Chondrocyte (in vitro differentiated cells): ENCODE data around the gene TMCO6. TPM values are rescaled to one million over a fixed set of nuclear protein-coding genes. Genes with fewer than 3 reads are reported as not detected.
"Not testable (repeated sequence)": the region's sequence is repeated elsewhere in the genome, so short reads cannot be mapped to it uniquely, and the experiment has no call there.

Source experiments
- DNase-seq: peaks from one replicate; pipeline ENCODE4 v3.0.0; 2021; ENCODE audit warnings: mixed read lengths, low spot score
- H3K27ac Mint-ChIP-seq: one replicate; pipeline ENCODE4 v1.8.0; 2021; ENCODE audit warnings: mild to moderate bottlenecking, moderate library complexity, mixed read lengths; ENCODE audit not compliant: unreplicated experiment
- H3K27me3 Mint-ChIP-seq: 2 replicates; pipeline ENCODE4 v1.8.0; 2021; ENCODE audit warnings: low read depth, mixed read lengths
- H3K36me3 Mint-ChIP-seq: 2 replicates; pipeline ENCODE4 v1.8.0; 2021; ENCODE audit warnings: low read depth, mixed read lengths
- H3K4me1 Mint-ChIP-seq: 2 replicates; pipeline ENCODE4 v1.8.0; 2021; ENCODE audit warnings: low read depth, mild to moderate bottlenecking, mixed read lengths
- H3K4me3 Mint-ChIP-seq: one replicate; pipeline ENCODE4 v1.8.0; 2021; ENCODE audit warnings: mild to moderate bottlenecking, moderate library complexity, mixed read lengths; ENCODE audit not compliant: unreplicated experiment
- H3K9me3 Mint-ChIP-seq: 2 replicates; pipeline ENCODE4 v1.8.0; 2021; ENCODE audit warnings: low read depth, mixed read lengths
- total RNA-seq: library from RNA; stranded (reverse); gene quantifications from 3 replicates; pipeline ENCODE4 v1.2.1, GENCODE V29; 2021
- TF ChIP-seq, protein P1 (sequence below): fragments of 200-600 bp; sonication (generic); IDR thresholded peaks from 2 replicates; pipeline ENCODE4 v1.5.0; 2021; ENCODE audit warnings: antibody characterized with exemption, mild to moderate bottlenecking, moderate library complexity

TMCO6 gene
- total RNA-seq, 1 donor from 2014 or later = 6.6 TPM

DNA sequence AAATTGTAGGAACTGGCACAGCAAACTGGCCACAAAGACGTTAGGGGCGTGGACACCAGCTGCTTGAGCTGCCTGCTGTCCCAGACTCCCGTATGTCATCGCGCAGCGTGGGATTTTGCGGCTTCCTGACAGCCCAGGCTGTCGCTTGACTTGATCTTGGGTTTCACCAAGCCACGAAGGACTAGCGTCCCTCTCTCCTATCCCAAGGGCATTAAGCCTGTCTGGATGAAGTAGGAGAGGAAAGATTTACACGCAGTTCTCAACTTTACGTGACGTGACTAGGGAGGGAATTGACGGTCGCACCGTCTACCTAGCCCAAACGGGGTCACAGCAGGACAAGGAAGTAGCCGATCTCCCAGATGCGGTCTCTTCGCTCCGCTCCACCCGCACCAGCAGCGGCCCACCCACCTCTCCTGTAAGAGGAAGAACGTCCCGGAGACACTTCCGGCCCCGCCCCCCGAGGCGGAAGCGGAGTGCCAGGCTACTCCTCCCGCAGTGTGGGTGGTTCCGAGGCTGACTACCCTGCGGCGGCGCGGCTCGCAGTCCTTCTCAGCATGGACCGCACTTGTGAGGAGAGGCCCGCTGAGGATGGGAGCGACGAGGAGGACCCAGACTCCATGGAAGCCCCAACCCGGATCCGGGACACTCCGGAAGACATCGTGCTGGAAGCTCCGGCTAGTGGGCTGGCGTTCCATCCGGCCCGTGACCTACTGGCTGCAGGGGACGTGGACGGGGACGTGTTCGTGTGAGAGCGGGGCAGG lies 25.3 kb downstream of the TMCO6 start, which contains the start of gene WDR55:
WDR55 (plus strand) TSS at position 546 of the 761 bp plus-strand sequence; CDS start at position 555, 9 bp downstream.
- Mint-ChIP-seq H3K9me3 (no peaks in the 10 kb centered on the region), H3K27ac (peak within 1 kb of the TSS; percentile 99), H3K36me3 (peaks cover 34% of the 10 kb centered on the region), H3K4me3 (peak within 1 kb of the TSS; percentile 97), H3K4me1 (peaks cover 38% of the 10 kb centered on the region), H3K27me3 (no peaks in the 10 kb centered on the region)
- TF ChIP-seq, protein P1, sequence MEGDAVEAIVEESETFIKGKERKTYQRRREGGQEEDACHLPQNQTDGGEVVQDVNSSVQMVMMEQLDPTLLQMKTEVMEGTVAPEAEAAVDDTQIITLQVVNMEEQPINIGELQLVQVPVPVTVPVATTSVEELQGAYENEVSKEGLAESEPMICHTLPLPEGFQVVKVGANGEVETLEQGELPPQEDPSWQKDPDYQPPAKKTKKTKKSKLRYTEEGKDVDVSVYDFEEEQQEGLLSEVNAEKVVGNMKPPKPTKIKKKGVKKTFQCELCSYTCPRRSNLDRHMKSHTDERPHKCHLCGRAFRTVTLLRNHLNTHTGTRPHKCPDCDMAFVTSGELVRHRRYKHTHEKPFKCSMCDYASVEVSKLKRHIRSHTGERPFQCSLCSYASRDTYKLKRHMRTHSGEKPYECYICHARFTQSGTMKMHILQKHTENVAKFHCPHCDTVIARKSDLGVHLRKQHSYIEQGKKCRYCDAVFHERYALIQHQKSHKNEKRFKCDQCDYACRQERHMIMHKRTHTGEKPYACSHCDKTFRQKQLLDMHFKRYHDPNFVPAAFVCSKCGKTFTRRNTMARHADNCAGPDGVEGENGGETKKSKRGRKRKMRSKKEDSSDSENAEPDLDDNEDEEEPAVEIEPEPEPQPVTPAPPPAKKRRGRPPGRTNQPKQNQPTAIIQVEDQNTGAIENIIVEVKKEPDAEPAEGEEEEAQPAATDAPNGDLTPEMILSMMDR = peak; percentile 5
- DNase-seq = peak; percentile 98

DNA sequence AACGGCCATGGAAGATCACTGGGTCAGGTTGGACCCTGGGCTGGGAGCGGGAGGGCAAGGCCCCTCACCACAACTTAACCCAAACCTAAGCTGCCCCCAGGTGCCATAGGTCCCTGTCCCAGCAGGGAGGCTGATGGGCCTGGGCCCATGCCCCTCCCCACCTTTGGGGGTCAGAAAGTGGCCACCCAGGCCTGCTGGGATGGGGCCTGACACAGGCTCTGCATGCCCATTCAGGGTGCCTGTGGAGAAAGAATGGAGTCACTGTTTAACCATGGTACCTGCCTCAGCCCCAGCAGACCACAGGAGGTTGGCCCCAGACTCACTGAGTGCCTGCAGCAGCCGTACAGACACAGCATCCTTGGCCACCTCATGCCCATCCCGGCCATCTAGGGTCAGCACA lies 31.8 kb downstream of the TMCO6 start:
- H3K36me3 Mint-ChIP-seq = peaks cover 22% of the 10 kb centered on the region
- not testable (repeated sequence) for H3K27me3 Mint-ChIP-seq, H3K27ac Mint-ChIP-seq

DNA sequence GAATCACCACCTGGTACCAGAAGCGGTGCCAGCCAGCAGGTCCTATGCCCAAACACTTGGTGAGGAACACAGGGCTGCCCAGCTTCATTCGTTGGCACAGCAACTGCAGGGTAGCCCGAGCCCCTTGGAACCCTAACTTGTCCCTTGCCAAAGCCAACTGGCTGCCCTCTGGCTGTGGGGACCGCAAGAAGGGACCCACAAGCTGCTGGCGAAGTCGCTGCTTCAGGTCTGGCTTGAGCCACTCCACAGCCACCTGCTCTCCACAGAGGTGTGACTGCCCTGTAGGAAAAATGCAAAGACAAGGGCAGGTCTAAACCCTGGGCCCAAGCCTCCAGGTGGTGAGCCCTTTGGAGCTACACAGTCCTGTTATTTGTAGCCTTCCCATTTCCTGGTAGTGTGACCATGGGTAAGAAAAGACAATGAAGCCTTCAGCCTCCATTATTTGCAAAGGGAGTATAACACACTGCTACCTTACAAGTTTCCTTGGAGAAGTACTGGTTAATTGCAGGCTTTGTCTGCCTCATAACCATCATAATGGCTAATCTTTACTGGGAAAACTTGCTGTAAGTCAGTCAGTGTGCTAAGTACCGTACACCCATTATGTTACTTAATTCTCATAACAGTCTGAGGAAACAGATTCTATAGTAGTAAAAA lies 32.3 kb downstream of the TMCO6 start:
- Mint-ChIP-seq H3K27me3 (no peaks in the 10 kb centered on the region), H3K4me3 (no peak overlapping the region), H3K27ac (no peak overlapping the region), H3K36me3 (peaks cover 24% of the 10 kb centered on the region), H3K9me3 (no peaks in the 10 kb centered on the region), H3K4me1 (peaks cover 13% of the 10 kb centered on the region)
- TF ChIP-seq, protein P1 = no peak
- no peak for DNase-seq

More for the DNA sequence above, 31.8 kb downstream of the TMCO6 start:
- not testable (repeated sequence) for H3K9me3 Mint-ChIP-seq, DNase-seq, H3K4me3 Mint-ChIP-seq
- peaks cover 19% of the 10 kb centered on the region for H3K4me1 Mint-ChIP-seq

DNA sequence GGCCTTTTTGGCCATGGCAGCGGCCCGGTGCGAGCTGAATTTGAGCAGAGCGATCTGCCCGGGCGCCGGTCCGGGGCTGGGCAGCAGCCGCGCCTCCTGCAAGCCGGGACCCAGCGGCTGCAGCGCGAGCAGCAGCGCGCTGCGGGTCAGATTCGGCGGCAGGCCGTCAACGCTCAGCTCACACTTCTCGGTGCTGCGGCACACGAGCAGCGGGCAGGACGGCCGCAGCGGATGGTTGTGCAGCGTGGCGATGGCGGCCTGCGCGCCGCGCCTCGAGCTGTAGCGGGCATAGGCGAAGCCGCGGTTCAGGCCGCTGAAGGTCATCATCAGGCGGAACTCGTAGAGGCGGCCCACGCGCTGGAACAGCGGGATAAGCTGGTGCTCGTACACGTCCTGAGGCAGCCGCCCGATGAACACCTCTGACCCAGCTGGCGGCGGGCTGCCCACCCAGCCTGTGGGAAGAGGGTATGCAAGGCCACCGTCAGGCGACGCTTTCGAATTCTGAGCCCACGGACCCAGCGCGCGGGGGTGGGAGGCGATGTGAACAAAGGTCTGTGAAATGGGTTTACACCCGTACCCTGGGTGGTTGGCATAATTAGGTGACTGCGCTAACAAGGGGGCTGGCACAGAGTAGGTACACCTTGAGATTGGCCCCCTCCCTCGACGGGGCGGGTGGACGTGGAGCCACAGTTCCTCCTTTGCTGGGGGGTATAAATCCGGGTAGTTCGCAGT lies 33.4 kb downstream of the TMCO6 start:
- no peak overlapping the region for H3K27ac Mint-ChIP-seq
- no peak for DNase-seq
- H3K9me3 Mint-ChIP-seq = no peaks in the 10 kb centered on the region
- peaks cover 27% of the 10 kb centered on the region for H3K36me3 Mint-ChIP-seq
- H3K4me1 Mint-ChIP-seq = peaks cover 3% of the 10 kb centered on the region
- H3K27me3 Mint-ChIP-seq = no peaks in the 10 kb centered on the region
- TF ChIP-seq, protein P1 = no peak
- no peak overlapping the region for H3K4me3 Mint-ChIP-seq

DNA sequence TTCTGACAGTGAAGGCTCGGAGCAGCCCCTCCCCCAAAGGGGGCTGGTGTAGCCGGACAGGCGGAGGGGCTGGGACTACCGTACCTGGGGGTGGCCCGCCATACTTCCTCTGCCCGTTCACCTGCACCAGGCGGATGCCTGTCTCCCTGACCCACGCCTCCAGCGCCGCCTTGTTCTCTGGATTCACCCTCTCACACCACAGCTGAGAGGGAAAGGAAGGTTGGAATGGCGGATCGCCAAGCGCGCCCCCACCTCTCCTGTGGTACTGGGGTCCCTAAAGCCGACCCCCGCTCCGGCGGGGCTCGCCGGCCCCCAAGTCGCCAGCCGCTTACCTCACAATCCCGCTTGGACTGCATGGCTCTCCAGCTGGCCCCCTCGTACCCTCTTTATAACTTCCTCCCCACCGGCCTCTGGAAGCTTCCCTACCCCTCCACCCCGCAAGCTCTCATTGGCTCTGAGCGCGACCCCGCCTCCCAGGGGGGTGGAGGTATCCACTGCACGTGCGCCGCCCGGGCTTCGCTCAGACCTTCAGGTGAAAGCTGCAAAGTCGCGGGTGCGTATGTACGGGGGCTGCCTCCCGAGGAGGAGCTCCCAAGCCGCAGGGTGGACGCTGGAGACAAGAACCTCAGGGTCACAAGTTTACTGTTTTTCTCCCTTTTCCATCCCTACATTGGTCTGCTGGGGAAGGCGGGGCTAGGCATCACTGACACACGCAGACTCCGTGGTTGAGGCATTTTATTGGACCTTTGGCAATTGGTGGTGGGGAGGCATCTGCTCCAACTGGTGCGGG lies 34.1 kb downstream of the TMCO6 start, which contains the start of gene DND1:
DND1 (minus strand) TSS at position 390 of the 790 bp plus-strand sequence; CDS start at position 356, 34 bp downstream.
- Mint-ChIP-seq H3K27me3 (no peaks in the 10 kb centered on the region), H3K4me3 (no peak within 1 kb of the TSS), H3K27ac (peak within 1 kb of the TSS; percentile 45), H3K36me3 (peaks cover 28% of the 10 kb centered on the region), H3K9me3 (no peaks in the 10 kb centered on the region), H3K4me1 (no peaks in the 10 kb centered on the region)
- TF ChIP-seq, protein P1 = no peak
- no peak for DNase-seq
